Suprapubic skin (tissue), 4 donors: ENCODE measurements around the gene GARNL3.

ENCODE experiments used
- EP300 ChIP-seq: sonication (generic); formaldehyde crosslinking; IDR thresholded peaks from one replicate; pipeline ENCODE4 v1.6.1; 2017; ENCODE audit warnings: antibody characterized with exemption
- POLR2A ChIP-seq, 2 donors: fragments of 450-650 bp; IDR thresholded peaks; one replicate each; pipeline ENCODE4 v1.6.1; 2017; ENCODE audit warnings: antibody characterized with exemption in 2 of 2, mild to moderate bottlenecking in 2 of 2, moderate library complexity in 2 of 2
- POLR2AphosphoS5 ChIP-seq, 3 donors: sonication (generic); formaldehyde crosslinking; IDR thresholded peaks; one replicate each; pipeline ENCODE4 v1.6.1; 2017; ENCODE audit warnings: antibody characterized with exemption in 3 of 3
- TF ChIP-seq, protein P1 (sequence below), 2 donors: fragments of 200-600 bp in 1 of 2; fragments of 450-650 bp in 1 of 2; sonication (generic) in 1 of 2; IDR thresholded peaks; one replicate each; pipeline ENCODE4 v1.5.1; 2016 to 2019; ENCODE audit warnings: antibody characterized with exemption in 2 of 2, mild to moderate bottlenecking in 1 of 2, moderate library complexity in 1 of 2

DNA sequence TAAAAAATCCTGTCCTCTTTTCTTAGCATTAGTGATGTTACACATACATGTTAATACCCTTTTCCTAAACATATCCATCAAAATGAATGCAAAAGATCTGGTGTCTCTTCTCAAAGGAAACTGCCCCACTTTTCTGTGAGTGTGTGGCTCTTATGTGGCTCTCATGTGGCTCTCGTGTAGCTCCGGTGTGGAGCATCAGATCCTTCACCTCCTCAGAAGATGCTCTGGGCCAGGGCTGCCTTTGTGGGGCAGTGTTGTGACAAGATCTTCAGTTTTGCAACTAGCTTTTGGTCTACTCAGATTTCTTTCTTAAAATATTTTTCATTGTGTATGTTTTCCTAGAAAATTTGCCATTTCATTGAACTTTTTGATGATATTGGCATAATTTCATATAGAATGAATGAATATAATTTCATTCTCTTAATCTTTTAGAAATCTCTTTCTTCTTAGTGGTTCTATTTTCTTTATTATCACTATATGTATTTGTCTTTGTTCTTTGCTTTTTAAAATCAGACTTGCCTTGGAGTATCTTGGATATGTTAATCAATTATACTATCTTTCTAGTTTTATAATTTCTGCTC lies 19.4 kb downstream of the GARNL3 start:
- TF ChIP-seq POLR2A (IDR thresholded peaks at IDR 0.05), result no peak
- TF ChIP-seq, protein P1, sequence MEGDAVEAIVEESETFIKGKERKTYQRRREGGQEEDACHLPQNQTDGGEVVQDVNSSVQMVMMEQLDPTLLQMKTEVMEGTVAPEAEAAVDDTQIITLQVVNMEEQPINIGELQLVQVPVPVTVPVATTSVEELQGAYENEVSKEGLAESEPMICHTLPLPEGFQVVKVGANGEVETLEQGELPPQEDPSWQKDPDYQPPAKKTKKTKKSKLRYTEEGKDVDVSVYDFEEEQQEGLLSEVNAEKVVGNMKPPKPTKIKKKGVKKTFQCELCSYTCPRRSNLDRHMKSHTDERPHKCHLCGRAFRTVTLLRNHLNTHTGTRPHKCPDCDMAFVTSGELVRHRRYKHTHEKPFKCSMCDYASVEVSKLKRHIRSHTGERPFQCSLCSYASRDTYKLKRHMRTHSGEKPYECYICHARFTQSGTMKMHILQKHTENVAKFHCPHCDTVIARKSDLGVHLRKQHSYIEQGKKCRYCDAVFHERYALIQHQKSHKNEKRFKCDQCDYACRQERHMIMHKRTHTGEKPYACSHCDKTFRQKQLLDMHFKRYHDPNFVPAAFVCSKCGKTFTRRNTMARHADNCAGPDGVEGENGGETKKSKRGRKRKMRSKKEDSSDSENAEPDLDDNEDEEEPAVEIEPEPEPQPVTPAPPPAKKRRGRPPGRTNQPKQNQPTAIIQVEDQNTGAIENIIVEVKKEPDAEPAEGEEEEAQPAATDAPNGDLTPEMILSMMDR (IDR thresholded peaks at IDR 0.05), result no peak
- no peak for TF ChIP-seq POLR2AphosphoS5 (IDR thresholded peaks at IDR 0.05)
- TF ChIP-seq EP300, result no peak
